PC-9 (cell line): ENCODE results near the gene CXCL8. TPM values are rescaled to one million over a fixed set of nuclear protein-coding genes. Genes with fewer than 3 reads are reported as not detected.
A peak's percentile ranks its signal among the peaks of the same experiment; 100 is the strongest.

Source experiments
- BruUV-seq: library from RNA; stranded (reverse); fragments of 400-500 nt; replicated peaks from 2 replicates; lab custom pipeline; 2021; lab: Mats Ljungman, UMichigan
- CTCF ChIA-PET: fragments of 300-600 bp; sonication (Branson Sonifier 250); formaldehyde crosslinking; loops from one replicate; lab custom pipeline; 2022; ENCODE audit warnings: antibody characterized with exemption; lab: Charles Lee
- POLR2A ChIA-PET: fragments of 300-600 bp; sonication (Branson Sonifier 250); formaldehyde crosslinking; loops from one replicate; lab custom pipeline; 2022; ENCODE audit warnings: antibody characterized with exemption; ENCODE audit not compliant: unreplicated experiment; lab: Charles Lee
- DNase-seq, 2 experiments: peaks; one replicate each; pipeline versions ENCODE4 v3.0.0 to v3.0.0-alpha.2; 2015 to 2022; ENCODE audit warnings: mixed read lengths in 1 of 2
- H2AFZ ChIP-seq: fragments of 200-600 bp; sonication (generic); 2 replicates; pipeline ENCODE4 v1.8.1; 2017; ENCODE audit warnings: antibody characterized with exemption
- H3F3A ChIP-seq: fragments of 200-600 bp; sonication (generic); 2 replicates; pipeline ENCODE4 v1.8.1; 2017; ENCODE audit warnings: antibody characterized with exemption, mild to moderate bottlenecking, low read depth; ENCODE audit not compliant: insufficient read depth
- H3K27ac ChIP-seq: fragments of 200-600 bp; sonication (generic); 2 replicates; pipeline ENCODE4 v1.6.1; 2016; ENCODE audit warnings: mixed run types
- H3K27me3 ChIP-seq: fragments of 200-600 bp; sonication (generic); 2 replicates; pipeline ENCODE4 v1.6.1; 2016; ENCODE audit warnings: low read depth, mixed run types; ENCODE audit not compliant: insufficient read depth
- H3K36me3 ChIP-seq: fragments of 200-600 bp; sonication (generic); 2 replicates; pipeline ENCODE4 v1.6.1; 2016; ENCODE audit warnings: low read depth, mixed run types
- H3K4me1 ChIP-seq: fragments of 200-600 bp; sonication (generic); replicated peaks from 2 replicates; pipeline ENCODE4 v1.6.1; 2016; ENCODE audit warnings: mixed run types; ENCODE audit not compliant: insufficient read depth
- H3K4me2 ChIP-seq: fragments of 200-600 bp; sonication (generic); 2 replicates; pipeline ENCODE4 v1.6.1; 2017; ENCODE audit warnings: mixed run types
- H3K4me3 ChIP-seq: fragments of 200-600 bp; sonication (generic); 2 replicates; pipeline ENCODE4 v1.6.1; 2016; ENCODE audit warnings: mixed run types
- H3K79me2 ChIP-seq: fragments of 200-600 bp; sonication (generic); 2 replicates; pipeline ENCODE4 v1.6.1; 2017; ENCODE audit warnings: low read depth, mixed run types
- H3K9me2 ChIP-seq: fragments of 200-600 bp; sonication (generic); 2 replicates; pipeline ENCODE4 v1.8.1; 2017; ENCODE audit warnings: mild to moderate bottlenecking; ENCODE audit not compliant: insufficient read depth
- H3K9me3 ChIP-seq: fragments of 200-600 bp; sonication (generic); 2 replicates; pipeline ENCODE4 v1.8.1; 2016; ENCODE audit warnings: low read depth; ENCODE audit not compliant: insufficient read depth
- H4K20me1 ChIP-seq: fragments of 200-600 bp; sonication (generic); 2 replicates; pipeline ENCODE4 v1.8.1; 2017; ENCODE audit not compliant: insufficient read depth
- CTCF ChIP-seq: fragments of 200-600 bp; sonication (generic); conservative IDR thresholded peaks from 2 replicates; pipeline ENCODE4 v1.6.1; 2017; ENCODE audit warnings: mixed run types, antibody characterized with exemption, mild to moderate bottlenecking, moderate library complexity
- EZH2 ChIP-seq: fragments of 200-600 bp; sonication (generic); IDR thresholded peaks from 2 replicates; pipeline ENCODE4 v1.8.0; 2017; ENCODE audit warnings: antibody characterized with exemption, low read depth
- intact Hi-C: fragments of 100-400 bp; cut with micrococcal nuclease; formaldehyde crosslinking; loops from one replicate; pipeline ENCODE4 v1.10.0; 2022; ENCODE audit not compliant: unreplicated experiment
- total RNA-seq: library from RNA; stranded (reverse); gene quantifications from 2 replicates; pipeline ENCODE4 v1.2.3, GENCODE V29; 2021

CXCL8 gene
- total RNA-seq, 1 experiment from 2014 or later: 0.35 TPM

DNA sequence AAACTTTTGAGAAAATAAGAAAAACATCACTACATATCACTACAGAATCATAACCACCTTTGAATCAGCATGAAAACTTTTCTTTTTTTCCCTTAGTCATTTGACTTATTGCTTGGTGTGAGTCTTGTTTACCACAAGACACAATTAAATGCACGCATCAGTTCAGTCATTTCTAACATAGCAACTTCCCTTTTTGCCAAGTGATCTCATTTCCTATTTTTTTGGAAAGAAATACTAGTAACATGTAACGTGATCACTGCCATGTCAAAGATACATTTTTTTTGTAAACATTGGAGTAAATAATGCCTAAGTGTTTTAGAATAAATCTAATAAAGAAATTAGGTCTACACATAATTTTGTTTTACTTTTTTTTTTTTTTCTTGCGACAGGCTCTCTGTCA lies 5.1 kb upstream of the CXCL8 start:
- no peak overlapping the region for H3K4me2 ChIP-seq
- TF ChIP-seq EZH2 (no peak), CTCF (no peak)
- intact Hi-C loops: no loop called here

GRCh38 chr4:73741031-73741749 lies 821 bp downstream of the CXCL8 start:
- H3K27me3 ChIP-seq: no peaks in the 10 kb centered on the region
- TF ChIP-seq EZH2: no peak
- TF ChIP-seq CTCF: no peak
- BruUV-seq: no TSS peak
- H3K36me3 ChIP-seq: no peaks in the 10 kb centered on the region
- intact Hi-C loops: loop anchor here (2.0 to 5.0 kb wide), 3 partner anchors 64 to 290 kb away; no protein-coding TSS in a partner anchor
- H2AFZ ChIP-seq: no peak overlapping the region
- H3K4me3 ChIP-seq: peak overlapping the region; percentile 24; the same call in 1 of the 2 replicates
- no peaks in the 10 kb centered on the region for H3K79me2 ChIP-seq
- H3F3A ChIP-seq: peaks cover 9% of the 10 kb centered on the region
- DNase-seq: no peak
- peaks cover 22% of the 10 kb centered on the region for H3K4me1 ChIP-seq
- no peaks in the 10 kb centered on the region; the same call in none of the 2 replicates for H3K9me3 ChIP-seq
- H3K4me2 ChIP-seq: peak overlapping the region; percentile 45
- no peaks in the 10 kb centered on the region for H4K20me1 ChIP-seq
- no peaks in the 10 kb centered on the region for H3K9me2 ChIP-seq
- H3K27ac ChIP-seq: peak overlapping the region; percentile 78
- CTCF ChIA-PET: interaction anchor here (1.3 kb wide), 1 partner anchor 127 kb away, joined by 3 read pairs; no protein-coding TSS in a partner anchor
- POLR2A ChIA-PET: no interaction called here

More for the DNA sequence above, 5.1 kb upstream of the CXCL8 start:
- no peaks in the 10 kb centered on the region for H3K79me2 ChIP-seq
- no TSS peak for BruUV-seq
- ChIA-PET POLR2A (interaction anchor here (0.6 kb wide), 1 partner anchor 1301 kb away, joined by 4 read pairs; no protein-coding TSS in a partner anchor), CTCF (no interaction called here)
- no peaks in the 10 kb centered on the region; the same call in 1 of the 2 replicates for H3F3A ChIP-seq
- no peak overlapping the region for H3K27ac ChIP-seq
- no peak overlapping the region for H3K4me3 ChIP-seq
- H3K27me3 ChIP-seq: no peaks in the 10 kb centered on the region
- H3K36me3 ChIP-seq: no peaks in the 10 kb centered on the region
- H3K9me3 ChIP-seq: no peaks in the 10 kb centered on the region; the same call in none of the 2 replicates
- H4K20me1 ChIP-seq: no peaks in the 10 kb centered on the region
- H2AFZ ChIP-seq: no peak overlapping the region
- H3K9me2 ChIP-seq: no peaks in the 10 kb centered on the region
- DNase-seq: no peak
- peaks cover 21% of the 10 kb centered on the region for H3K4me1 ChIP-seq

DNA sequence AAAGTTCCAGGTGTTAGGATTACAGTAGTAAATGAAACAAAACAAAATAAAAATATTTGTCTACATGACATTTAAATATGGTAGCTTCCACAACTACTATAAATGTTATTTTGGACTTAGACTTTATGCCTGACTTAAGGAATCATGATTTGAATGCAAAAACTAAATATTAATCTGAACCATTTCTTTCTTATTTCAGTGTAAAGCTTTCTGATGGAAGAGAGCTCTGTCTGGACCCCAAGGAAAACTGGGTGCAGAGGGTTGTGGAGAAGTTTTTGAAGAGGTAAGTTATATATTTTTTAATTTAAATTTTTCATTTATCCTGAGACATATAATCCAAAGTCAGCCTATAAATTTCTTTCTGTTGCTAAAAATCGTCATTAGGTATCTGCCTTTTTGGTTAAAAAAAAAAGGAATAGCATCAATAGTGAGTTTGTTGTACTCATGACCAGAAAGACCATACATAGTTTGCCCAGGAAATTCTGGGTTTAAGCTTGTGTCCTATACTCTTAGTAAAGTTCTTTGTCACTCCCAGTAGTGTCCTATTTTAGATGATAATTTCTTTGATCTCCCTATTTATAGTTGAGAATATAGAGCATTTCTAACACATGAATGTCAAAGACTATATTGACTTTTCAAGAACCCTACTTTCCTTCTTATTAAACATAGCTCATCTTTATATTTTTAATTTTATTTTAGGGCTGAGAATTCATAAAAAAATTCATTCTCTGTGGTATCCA lies 1.6 kb downstream of the CXCL8 start:
- intact Hi-C loops: loop anchor here (2.0 to 5.0 kb wide), 3 partner anchors 65 to 291 kb away; no protein-coding TSS in a partner anchor
- no peaks in the 10 kb centered on the region for H3K36me3 ChIP-seq
- TSS peak; percentile 45 for BruUV-seq
- H3K4me3 ChIP-seq: no peak overlapping the region; the same call in 1 of the 2 replicates
- H3F3A ChIP-seq: peaks cover 9% of the 10 kb centered on the region
- H2AFZ ChIP-seq: no peak overlapping the region
- no peaks in the 10 kb centered on the region for H3K9me2 ChIP-seq
- peaks cover 22% of the 10 kb centered on the region for H3K4me1 ChIP-seq
- CTCF ChIA-PET: no interaction called here
- 0 out of 2 replicates have a peak overlapping the region, but pooled peaks have one; percentile 78 for H3K27ac ChIP-seq
- TF ChIP-seq EZH2 (no peak), CTCF (no peak)
- H3K27me3 ChIP-seq: no peaks in the 10 kb centered on the region
- POLR2A ChIA-PET: interaction anchor here (0.7 kb wide), 2 partner anchors 87 to 755 kb away, joined by 5 read pairs; no protein-coding TSS in a partner anchor
- peak overlapping the region; percentile 45 for H3K4me2 ChIP-seq
- no peak for DNase-seq
- no peaks in the 10 kb centered on the region; the same call in none of the 2 replicates for H3K9me3 ChIP-seq
- no peaks in the 10 kb centered on the region for H4K20me1 ChIP-seq
- no peaks in the 10 kb centered on the region for H3K79me2 ChIP-seq
